Measurements from ENCODE around the gene TIMP2. TPM values are rescaled to one million over a fixed set of nuclear protein-coding genes. Genes with fewer than 3 reads are reported as not detected.
"Not testable (repeated sequence)": the region's sequence is repeated elsewhere in the genome, so short reads cannot be mapped to it uniquely, and the experiment has no call there.

The TIMP2 gene
- total RNA-seq, 1 donor from 2014 or later = 535 TPM

- no peak for TF ChIP-seq CTCF (IDR thresholded peaks at IDR 0.05)
- no peaks in the 10 kb centered on the region for H3K9me3 Mint-ChIP-seq (ENCODE audit: low read depth)
- no peak overlapping the region for H3K4me3 Mint-ChIP-seq (ENCODE audit: unreplicated experiment)
Measured at GRCh38 chr17:78873519-78874340, 51.5 kb downstream of the TIMP2 start.

DNA sequence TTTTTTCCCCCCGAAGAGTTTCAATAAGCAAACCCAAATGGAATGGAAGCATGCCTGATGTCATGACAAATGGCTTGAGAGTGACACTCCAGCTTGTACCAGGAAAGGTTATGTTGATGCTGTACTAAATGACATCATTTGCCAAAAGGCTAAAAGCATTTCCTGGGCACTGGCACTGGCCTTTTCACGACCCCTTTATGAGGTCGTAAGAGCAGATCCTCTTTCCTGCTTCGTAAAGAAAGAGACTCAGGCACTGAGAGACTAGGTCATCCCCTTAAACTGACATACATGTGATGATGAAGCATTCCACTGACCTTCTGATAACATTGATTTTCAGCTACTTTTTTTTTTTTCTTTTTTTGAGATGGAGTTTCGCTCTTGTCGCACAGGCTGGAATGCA lies 52.7 kb downstream of the TIMP2 start:
- H3K27me3 Mint-ChIP-seq (ENCODE audit: low read depth) = no peaks in the 10 kb centered on the region

More at GRCh38 chr17:78873519-78874340, 51.5 kb downstream of the TIMP2 start:
- no peaks in the 10 kb centered on the region for H3K27me3 Mint-ChIP-seq (ENCODE audit: low read depth)
- DNase-seq (ENCODE audit: low spot score) = no peak
- H3K36me3 Mint-ChIP-seq (ENCODE audit: low read depth) = peaks cover 9% of the 10 kb centered on the region
- H3K27ac Mint-ChIP-seq (ENCODE audit: unreplicated experiment) = peak overlapping the region; percentile 71
- peaks cover 53% of the 10 kb centered on the region for H3K4me1 Mint-ChIP-seq (ENCODE audit: low read depth)

DNA sequence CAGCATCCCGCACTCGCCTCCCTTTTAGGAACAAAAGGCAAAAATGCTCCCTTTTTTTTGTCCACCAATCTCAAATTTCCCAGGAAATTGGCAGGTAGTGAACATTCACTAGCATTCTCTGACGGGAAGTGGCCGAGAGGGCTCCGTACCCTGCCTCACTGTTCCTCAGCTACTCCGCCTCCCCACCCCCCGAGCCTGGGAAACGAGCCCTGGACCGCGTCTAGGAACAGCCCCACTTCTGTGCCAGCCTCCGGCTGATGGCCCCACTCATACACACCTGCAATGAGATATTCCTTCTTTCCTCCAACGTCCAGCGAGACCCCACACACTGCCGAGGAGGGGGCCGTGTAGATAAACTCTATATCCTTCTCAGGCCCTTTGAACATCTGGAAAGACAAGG lies 54.6 kb downstream of the TIMP2 start:
- TF ChIP-seq CTCF (IDR thresholded peaks at IDR 0.05) = no peak
- Mint-ChIP-seq H3K27ac (ENCODE audit: unreplicated experiment) (no peak overlapping the region), H3K9me3 (ENCODE audit: low read depth) (no peaks in the 10 kb centered on the region), H3K4me3 (ENCODE audit: unreplicated experiment) (no peak overlapping the region), H3K4me1 (ENCODE audit: low read depth) (peaks cover 59% of the 10 kb centered on the region), H3K27me3 (ENCODE audit: low read depth) (no peaks in the 10 kb centered on the region), H3K36me3 (ENCODE audit: low read depth) (peaks cover 13% of the 10 kb centered on the region)
- no peak for DNase-seq (ENCODE audit: low spot score)

More for the DNA sequence above, 52.7 kb downstream of the TIMP2 start:
- peaks cover 57% of the 10 kb centered on the region for H3K4me1 Mint-ChIP-seq (ENCODE audit: low read depth)
- DNase-seq (ENCODE audit: low spot score) = no peak
- H3K4me3 Mint-ChIP-seq (ENCODE audit: unreplicated experiment) = no peak overlapping the region
- no peak overlapping the region for H3K27ac Mint-ChIP-seq (ENCODE audit: unreplicated experiment)
- no peak for TF ChIP-seq CTCF (IDR thresholded peaks at IDR 0.05)
- peaks cover 11% of the 10 kb centered on the region for H3K36me3 Mint-ChIP-seq (ENCODE audit: low read depth)
- H3K9me3 Mint-ChIP-seq (ENCODE audit: low read depth) = no peaks in the 10 kb centered on the region

- Mint-ChIP-seq H3K4me3 (ENCODE audit: unreplicated experiment) (no peak overlapping the region), H3K27ac (ENCODE audit: unreplicated experiment) (peak overlapping the region; percentile 92), H3K9me3 (ENCODE audit: low read depth) (no peaks in the 10 kb centered on the region), H3K4me1 (ENCODE audit: low read depth) (peaks cover 46% of the 10 kb centered on the region), H3K36me3 (ENCODE audit: low read depth) (peaks cover 15% of the 10 kb centered on the region), H3K27me3 (ENCODE audit: low read depth) (no peaks in the 10 kb centered on the region)
- TF ChIP-seq CTCF (IDR thresholded peaks at IDR 0.05) = no peak
- DNase-seq (ENCODE audit: low spot score) = no peak
Measured at GRCh38 chr17:78868391-78868790, 56.8 kb downstream of the TIMP2 start.

GRCh38 chr17:78867046-78867445 lies 58.1 kb downstream of the TIMP2 start:
- peaks cover 15% of the 10 kb centered on the region for H3K36me3 Mint-ChIP-seq (ENCODE audit: low read depth)
- H3K9me3 Mint-ChIP-seq (ENCODE audit: low read depth); H3K4me3 Mint-ChIP-seq (ENCODE audit: unreplicated experiment); H3K27me3 Mint-ChIP-seq (ENCODE audit: low read depth); DNase-seq (ENCODE audit: low spot score): not testable (repeated sequence)
- H3K27ac Mint-ChIP-seq (ENCODE audit: unreplicated experiment) = peak overlapping the region; percentile 92
- peaks cover 52% of the 10 kb centered on the region for H3K4me1 Mint-ChIP-seq (ENCODE audit: low read depth)
